Stimulated activated CD4-positive, alpha-beta T cell treated with anti-CD3 and anti-CD28 coated beads, Interleukin-4, amount 100 ng/mL, for 24 hours (primary cell): Measurements from ENCODE around the gene C4orf50.
"Not testable (repeated sequence)": the region's sequence is repeated elsewhere in the genome, so short reads cannot be mapped to it uniquely, and the experiment has no call there.

Experiments used
- DNase-seq: peaks from one replicate; pipeline ENCODE4 v3.0.0-alpha.2; 2020

C4orf50 gene

GRCh38 chr4:5887011-5887360 is 131.2 kb downstream of the C4orf50 start:
- no peak for DNase-seq

DNA sequence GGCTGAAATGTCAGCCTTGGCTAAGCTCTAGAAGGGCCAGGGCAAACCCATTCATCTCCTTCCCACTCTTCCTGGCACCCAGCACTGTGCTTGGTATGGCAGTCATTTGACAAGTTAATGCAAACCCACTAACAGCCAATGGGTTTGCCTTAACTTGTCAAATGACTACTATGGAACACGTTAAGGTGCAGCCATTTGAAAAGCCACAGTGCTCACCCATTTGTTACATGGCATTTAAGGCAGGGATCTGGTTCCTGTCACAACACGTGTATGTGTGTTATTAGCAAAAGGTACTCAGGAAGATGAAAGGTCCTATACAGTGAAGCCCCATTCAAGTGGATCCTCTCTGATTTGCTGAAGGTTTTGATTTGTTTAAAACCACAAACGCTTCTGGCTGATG is 132.5 kb downstream of the C4orf50 start:
- no peak for DNase-seq

DNA sequence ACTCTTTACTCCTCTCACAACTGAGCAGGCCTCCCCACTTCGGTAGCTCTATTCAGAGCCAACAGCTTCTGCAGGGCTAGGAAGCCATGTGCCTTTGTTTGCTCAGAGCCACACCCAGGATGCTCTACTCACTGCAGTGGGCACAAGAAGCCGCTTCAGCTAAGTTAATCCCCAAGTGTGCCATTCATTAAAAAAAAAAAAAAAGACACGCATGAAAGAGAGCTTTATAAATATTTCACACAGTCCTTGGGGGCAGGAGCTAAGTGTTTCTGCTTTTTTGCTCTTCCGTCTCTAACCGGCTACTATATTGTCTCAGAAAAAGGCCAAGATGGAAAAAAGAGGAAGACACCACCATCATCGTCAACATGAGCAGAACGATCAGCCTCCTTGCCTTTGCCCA is 133.4 kb downstream of the C4orf50 start:
- no peak for DNase-seq

GRCh38 chr4:5883916-5884315 is 134.3 kb downstream of the C4orf50 start:
- no peak for DNase-seq

DNA sequence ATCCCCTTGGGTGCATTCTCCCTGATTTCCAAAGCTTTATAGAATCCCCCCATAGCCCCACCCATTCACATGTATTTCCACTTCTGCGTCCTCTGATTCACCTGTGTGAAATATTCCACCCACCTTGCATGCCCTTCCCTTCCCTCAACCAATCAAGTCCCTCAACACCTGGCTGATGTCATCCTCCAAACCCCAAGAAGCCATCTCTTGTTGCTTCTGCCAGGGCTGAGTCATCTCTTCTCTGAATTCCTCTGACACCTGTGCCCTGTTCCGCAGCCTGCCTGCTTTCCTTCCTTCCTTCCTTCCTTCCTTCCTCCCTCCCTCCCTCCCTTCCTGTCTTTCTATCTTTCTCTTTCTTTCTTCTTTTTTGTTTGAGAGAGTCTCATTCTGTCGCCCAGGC is 135.3 kb downstream of the C4orf50 start:
- DNase-seq = no peak

DNA sequence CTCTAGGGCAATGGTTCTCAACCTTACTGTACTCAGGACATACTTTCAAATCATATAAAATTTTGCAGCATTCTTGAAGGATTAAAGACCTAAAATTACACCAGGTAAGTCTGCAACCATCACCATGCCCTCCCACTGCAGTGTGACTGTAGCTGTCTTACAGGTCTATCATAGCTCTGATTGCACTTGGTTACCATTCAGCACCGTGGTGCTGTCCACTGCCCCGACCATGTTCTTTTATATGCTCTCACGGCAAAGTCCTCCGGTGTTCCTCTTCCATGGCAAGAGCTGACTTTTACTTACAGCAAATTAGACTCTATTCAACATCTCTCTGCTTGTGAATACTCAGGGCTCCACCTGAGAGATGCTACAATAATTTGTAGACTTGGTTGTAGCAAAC is 136.9 kb downstream of the C4orf50 start:
- no peak for DNase-seq

DNA sequence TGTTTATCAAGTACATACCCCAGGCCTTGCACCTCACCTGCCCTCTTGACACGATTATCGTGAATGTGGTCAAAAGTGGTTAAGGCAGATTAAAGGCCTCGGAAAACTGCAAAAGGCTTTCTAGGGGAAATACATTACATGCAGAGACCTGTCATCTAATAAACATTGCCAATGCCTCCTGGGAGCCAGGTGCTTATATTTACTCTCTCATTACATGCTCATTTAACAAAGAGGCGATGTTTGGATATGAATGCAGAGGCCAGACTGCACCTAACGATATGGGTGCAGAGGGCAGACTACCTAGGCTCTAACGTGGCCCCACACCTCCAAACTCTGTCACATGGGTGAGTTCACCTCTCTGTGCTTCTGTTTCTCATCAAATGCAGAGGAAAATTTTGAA is 139.9 kb downstream of the C4orf50 start:
- DNase-seq = no peak

- DNase-seq = no peak
These were observed 140.8 kb downstream of the C4orf50 start for GRCh38 chr4:5877392-5877791.

DNA sequence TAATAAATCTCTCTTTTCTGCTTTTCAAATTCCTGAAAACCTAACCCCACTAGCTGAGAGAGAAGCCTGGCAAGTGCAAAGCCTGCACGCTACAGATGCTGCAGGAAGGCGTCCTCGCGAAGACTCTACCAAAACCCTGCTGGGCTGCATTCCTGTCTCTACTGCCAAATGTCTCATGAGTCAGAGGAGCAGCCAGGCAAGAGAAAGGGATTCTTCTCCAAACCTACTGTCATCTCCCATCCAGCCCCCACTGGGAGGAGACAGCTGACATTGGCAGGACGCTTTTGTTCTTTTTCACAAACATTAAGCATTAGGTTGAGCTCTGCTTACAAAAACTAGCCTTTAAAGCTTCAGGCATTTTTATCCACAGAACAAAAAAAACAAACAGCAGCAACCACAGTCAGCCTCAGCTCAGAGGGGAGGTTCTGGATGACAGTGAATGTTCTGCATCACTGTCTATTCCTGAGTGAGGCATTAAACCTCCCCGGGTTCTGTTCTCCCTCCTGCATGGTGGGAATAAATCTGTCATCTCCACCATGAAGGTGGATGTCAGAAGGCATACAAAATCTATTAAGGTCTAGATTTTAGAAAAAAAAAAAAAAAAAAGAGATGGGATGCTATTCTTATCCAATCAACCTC is 143.3 kb downstream of the C4orf50 start:
- DNase-seq = no peak

DNA sequence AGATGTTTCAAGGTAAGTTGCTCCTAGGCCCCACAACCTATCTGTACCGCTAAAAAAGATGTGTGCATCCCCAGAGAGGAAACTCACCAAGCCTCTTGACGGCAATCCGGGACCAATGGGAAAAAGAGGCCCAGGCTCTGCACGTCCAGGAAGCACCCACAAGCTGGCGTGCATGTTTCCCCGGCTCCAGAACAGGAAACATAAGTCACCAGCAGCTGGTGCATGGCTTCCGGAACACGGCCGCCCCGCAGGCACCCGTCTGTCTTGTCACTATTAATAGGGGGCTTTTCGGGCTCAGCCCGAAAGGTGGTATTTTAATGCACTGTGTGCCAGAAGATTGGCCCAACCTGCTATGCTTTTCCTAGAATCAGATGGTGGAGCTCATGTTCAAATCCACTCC is 147.5 kb downstream of the C4orf50 start:
- no peak for DNase-seq

GRCh38 chr4:5869966-5870619 is 148.1 kb downstream of the C4orf50 start:
- DNase-seq = no peak

- no peak for DNase-seq
These were observed 150.4 kb downstream of the C4orf50 start for GRCh38 chr4:5867866-5868265.

DNA sequence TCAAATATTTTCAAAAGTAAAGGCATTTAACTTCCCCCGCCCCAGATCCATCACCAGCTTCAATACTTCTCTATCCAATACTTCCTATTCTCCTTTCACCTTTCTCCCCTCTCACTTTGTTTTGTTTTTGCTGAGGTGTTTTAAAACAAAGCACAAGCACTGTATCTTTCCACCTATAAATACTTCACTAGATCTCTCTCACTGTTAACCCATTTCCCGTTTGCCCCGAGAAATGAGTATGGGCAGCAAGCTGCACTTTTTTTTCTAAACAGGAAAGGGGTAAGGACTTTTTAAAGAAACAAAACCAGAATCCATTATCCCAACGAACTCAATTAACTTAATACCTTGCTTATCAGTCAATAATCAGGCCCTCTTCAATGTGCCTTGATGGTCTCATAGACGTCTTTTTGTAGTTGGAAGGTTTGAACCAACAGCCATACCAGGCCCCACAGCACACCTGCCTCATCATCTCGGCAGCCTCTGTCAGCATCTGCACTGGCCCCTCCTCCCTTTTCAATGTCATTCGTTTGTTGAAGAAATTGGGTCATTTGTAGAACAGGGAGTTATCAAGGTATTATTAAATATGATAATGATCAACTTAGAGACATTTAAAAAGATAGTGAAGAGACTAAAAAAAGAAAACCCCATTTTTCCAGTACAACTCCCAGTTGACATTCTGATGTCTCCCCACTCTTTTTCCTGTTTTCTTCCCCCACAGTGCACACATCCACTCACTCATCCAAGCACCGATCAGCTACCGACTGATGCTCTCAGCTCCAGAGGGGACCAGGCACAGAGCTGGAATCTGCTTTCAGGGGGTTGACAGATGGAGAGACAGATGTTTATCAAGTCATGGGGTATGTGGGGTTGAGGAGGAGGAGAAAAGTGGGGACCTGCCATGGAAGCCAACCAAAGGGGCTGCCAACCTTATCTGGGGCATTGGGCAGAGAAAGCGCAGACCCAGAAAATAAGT is 151.1 kb downstream of the C4orf50 start:
- no peak for DNase-seq

DNA sequence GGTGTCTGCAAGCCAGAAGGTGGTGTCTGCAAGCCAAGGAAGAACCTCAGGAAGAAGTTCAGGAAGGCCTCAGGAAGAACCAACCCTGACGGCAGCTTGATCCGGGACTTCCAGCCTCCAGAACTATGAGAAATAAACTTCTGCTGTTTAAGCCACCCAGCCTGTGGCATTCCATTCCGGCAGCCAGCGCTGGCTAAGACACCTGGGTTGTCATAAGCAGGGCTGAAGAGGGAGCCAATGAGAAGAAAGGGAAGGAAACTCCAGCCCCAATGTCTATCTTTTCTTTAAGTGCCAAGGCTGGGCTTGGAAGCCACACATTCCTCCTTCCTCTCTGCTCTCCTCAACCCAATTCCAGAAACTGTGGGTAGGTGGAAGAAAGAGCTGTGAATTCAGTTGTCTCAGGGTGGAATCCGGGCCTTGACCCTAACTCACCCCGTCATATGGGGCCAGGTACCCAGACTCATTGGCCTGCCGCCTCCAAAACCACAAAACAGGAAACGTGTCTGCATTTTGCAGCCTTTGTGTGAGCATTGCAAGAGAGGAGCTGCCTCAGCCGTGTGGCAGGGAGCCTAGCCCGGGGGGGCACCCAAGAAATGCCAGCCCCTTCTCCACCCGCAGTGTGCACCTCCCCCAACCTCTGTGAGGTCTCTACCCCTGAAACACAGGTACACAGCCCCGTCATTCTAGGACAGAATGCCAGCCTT is 152.2 kb downstream of the C4orf50 start:
- DNase-seq = no peak

DNA sequence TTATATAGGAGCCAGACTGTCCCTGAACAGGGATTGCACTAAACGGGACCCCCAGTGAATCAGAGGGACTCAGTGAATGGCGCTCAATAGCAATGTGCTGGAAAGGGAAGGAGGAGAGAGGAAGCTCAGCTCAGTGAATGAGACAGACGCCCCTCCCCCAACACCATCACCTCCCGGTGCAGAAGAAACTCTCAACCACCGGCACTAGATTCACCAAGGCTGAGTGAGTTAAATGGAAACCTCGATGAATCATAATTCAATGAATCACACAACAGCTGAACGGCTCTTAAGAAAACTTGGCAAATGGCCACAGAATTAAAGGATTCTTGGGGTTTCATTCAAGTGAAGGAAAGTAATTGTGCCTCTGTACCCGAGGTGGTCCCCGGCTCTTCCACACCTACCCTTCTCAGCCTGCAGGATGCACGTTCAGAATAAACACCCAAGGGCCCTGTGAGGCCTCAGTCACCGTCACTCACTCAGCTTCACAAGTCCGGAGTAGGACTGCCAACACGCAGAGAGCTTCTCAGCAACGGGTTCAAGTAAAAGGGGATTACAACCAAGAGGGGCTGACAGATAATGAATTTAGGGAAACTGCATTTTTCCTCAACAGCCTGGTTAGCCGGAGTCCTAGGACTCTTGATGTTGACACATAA is 154.6 kb downstream of the C4orf50 start:
- DNase-seq = peak; percentile 57

DNA sequence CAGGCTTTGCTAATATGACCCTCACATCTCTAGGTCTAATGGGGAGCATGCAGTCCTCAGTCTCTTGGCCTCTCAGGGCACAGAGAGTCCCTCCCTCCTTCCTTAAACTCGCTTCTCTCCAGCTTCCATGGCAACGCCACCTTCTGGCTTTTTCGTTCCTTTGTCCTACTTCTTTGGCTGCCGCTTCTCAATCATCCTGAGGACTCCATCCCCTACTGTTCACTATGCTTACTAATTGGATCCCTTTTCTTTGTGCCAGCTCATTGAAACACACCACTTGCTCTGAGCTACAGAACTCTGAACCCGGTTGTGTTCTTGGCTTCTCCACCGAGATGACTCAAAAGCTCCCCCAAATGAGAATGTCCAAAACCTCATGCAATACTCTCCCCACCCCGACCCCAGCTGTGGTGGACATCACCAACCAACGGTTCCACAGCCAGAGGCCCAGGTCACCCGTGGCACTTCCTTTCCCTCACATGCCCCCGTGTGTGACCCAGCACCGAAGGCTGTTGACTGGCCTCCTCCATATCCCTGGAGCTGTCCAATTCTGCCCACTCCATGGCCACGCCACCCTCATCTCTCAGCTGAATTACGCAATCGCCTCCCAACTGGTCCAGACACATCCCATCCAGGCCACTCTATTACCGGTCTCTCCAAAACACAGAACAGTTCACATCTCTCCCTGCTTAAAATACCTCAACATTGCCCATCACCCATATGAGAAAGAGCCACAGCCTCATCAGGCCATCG is 160.0 kb downstream of the C4orf50 start:
- no peak for DNase-seq

GRCh38 chr4:5857199-5857598 is 161.0 kb downstream of the C4orf50 start:
- DNase-seq = no peak

- not testable (repeated sequence) for DNase-seq
These were observed 161.9 kb downstream of the C4orf50 start for GRCh38 chr4:5856362-5856761.

GRCh38 chr4:5854929-5855328 is 163.3 kb downstream of the C4orf50 start:
- DNase-seq = no peak

GRCh38 chr4:5852523-5853202 is 165.6 kb downstream of the C4orf50 start:
- no peak for DNase-seq

DNA sequence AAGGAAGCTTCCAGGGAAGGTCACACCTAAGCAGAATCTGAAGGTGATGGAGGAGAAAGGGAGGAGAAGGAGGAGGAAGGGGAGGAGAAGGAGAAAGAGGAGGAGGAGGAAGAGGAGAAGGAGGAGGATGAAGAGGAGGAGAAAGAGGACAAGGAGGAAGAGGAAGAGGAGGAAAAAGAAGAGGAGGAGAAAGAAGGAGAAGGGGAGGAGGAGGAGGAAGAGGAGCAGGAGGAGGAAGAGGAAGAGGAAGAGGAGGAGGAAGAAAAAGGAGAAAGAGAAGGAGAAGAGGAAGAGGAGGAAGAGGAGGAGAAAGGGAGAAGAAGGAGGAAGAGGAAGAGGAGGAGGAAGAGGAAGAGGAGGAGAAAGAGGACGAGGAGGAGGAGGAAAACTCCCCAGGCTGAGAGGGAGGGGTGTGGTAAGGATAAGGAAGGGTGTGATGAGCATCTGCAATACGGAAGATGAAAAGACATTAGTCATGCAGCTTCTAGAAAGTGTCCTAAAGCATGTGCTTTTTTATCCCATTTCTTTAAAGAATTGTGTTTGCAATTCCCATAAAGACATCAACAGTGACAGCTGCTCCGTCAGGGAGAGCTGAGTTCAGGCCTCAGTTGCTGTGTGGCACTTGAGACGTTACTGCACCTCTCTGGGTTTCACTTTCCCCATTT is 166.5 kb downstream of the C4orf50 start:
- no peak for DNase-seq
